ENCODE data around the gene RALGDS.

GRCh38 chr9:133087429-133088145 is 33.5 kb downstream of the RALGDS start:
- TF ChIP-seq TEAD4 (IDR thresholded peaks at IDR 0.05): no peak
- no peak for TF ChIP-seq TAF1 (IDR thresholded peaks at IDR 0.05; ENCODE audit: low read depth)
- TF ChIP-seq CEBPB (IDR thresholded peaks at IDR 0.05): no peak
- TF ChIP-seq EP300 (IDR thresholded peaks at IDR 0.05; ENCODE audit: borderline replicate concordance): no peak
- TF ChIP-seq ZBTB7A (IDR thresholded peaks at IDR 0.05; ENCODE audit: low read depth): no peak
- TF ChIP-seq CREB1 (IDR thresholded peaks at IDR 0.05; ENCODE audit: low read depth): no peak
- TF ChIP-seq REST (IDR thresholded peaks at IDR 0.05; ENCODE audit: low read depth): no peak
- TF ChIP-seq TCF12 (IDR thresholded peaks at IDR 0.05; ENCODE audit: low read depth): no peak
- TF ChIP-seq FOXM1 (IDR thresholded peaks at IDR 0.05; ENCODE audit: borderline replicate concordance, low read depth): no peak
- TF ChIP-seq EGR1 (IDR thresholded peaks at IDR 0.05): no peak
- TF ChIP-seq USF1 (IDR thresholded peaks at IDR 0.05): no peak
